Fibroblast of gingiva (primary cell): ENCODE data around the gene SRP19.
"Not testable (repeated sequence)": the region's sequence is repeated elsewhere in the genome, so short reads cannot be mapped to it uniquely, and the experiment has no call there.

ENCODE experiments used
- DNase-seq: peaks from one replicate; pipeline ENCODE4 v3.0.0-alpha.2; 2011; ENCODE audit warnings: low read depth

SRP19 gene

DNA sequence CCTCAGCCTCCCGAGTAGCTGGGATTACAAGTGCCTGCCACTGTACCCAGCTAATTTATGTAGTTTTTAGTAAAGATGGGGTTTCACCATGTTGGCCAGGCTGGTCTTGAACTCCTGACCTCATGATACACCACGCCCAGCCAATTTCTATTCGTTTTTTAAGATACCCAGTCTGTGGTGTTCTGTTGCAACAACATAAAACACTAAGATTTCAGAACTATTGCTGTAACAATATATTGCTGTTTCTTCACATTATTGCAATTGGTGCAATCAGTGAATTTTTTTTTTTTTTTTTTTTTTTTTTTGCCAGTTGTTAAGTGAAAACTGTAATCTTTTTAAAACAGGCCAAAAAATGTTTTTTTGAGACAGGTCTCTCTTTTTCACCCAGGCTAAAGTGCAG is 9.9 kb downstream of the SRP19 start:
- peak; percentile 76 for DNase-seq

DNA sequence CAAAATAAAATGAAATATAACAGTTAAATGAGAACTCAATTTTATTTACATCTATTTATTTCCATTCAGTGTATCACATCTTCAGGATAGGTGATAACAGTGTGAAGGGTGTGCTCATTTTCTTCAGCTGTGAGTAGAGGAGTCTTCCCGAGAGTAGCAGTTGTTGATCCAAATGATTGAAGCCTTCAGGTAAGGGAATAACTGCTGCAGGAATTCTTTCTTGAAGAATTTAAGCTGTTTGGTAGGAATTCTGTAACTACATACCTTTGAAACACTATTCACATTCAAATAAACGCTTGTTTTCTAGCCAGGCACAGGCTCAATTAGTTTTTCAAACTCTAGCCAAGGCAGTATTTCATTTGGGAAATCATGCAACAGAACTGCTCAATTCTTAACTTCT is 15.3 kb downstream of the SRP19 start:
- DNase-seq: no peak

DNA sequence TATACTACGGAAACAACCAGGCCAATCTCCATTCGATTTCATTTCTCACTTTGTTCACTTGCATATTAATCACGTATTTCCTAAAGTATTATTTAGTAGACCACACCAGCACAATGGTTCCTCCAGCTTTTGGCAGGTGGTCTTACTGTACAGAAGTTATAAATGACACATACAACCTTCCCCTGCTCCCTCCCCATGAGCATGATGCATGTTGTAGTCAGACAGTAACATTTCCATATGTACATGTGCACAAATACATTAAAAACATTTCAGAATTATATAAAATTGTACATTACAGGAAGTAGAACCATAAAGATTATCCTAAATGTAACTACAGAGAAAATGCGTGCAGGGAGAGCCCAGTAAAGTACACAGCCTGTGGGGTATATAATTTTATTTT is 17.0 kb downstream of the SRP19 start:
- no peak for DNase-seq

DNA sequence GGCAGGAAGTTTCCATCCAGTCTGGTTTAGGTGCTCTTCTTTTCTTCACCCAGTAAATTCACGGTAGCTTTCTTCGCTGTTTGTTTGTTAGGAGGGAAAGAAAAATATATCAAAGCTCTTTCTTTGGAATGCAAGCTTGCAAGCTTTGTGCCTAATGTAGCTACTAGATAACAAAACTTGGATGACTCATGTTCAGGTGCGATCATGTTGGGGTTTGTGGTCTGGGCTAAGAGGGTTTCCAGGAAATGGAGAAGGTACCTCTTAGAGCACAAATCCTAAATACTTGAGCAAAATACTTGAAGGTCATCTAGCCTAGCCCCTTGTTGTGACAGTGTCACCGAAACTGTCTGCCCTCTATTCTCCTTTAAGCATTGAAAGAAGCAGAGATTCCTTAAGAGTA is 17.7 kb downstream of the SRP19 start:
- no peak for DNase-seq

DNA sequence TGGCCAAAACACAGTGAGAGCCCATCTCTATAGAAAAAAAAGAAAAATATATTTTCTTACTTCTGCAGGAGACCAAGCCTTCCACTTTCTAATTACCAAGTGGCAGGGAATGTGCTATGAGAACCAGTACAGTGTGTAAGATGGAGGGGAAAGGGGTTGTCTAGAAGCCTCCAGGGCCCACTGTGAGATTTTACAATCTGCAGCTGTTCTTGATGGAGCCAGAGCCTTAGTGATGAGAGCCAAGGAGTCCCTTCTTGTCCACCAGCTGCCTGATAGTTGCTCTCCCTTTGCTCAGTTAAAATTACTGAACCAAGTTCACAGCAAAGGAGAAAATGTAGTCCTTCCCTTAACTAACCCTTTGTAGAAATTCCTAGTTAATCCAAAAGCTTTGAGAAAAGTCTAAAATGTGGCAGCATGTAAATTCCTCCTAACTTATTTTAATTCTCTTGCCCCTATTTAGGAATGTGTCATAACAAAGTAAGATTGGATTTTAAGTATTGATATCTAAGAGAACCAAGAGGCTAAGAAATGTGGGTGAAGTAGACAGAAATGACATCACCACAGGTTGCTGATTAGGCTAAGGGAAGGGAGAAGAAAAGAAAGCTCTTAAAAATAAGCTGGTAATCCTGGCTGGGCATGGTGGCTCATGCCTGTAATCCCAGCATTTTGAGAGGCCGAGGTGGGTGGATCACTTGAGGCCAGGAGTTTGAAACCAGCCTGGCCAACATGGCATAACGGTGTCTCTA is 19.3 kb downstream of the SRP19 start:
- DNase-seq: no peak

DNA sequence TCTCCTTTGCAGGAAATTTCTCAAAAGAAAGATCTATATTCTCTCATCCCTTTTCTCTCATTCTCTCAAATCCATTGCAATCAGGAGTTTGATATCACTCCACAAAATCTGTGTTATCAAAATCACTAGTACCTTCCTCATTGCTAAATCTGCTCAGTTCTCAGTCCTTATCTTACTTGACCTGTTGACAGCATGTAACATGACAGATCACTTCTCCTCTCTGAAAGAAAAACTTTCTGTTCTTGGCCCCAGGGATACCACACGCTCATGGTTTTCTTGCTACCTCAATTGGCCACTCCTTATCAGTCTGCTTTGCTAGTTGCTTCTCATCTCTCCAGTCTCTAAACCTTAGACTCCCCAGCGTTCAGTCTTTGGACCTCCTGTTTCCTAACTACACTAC is 22.1 kb downstream of the SRP19 start:
- DNase-seq: no peak

DNA sequence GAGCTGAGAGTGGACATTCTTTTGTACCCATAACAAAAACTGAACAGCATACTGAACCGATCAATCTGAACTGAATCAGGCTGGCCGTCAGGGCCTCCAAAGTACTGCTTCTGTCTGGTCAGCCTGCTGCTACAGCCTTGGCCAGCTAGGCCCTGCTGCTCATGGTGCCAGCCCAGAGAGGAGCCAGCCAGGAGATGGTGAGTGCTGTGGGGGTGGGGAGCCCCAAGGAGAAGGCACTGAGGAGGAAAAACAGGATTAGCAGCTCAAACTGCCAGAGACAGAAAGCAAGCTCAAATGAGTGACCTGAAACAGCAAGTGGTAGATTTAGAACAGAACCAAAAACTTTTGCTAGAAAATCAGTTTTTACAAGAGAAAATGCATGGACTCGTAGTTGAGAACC is 23.9 kb downstream of the SRP19 start:
- no peak for DNase-seq

DNA sequence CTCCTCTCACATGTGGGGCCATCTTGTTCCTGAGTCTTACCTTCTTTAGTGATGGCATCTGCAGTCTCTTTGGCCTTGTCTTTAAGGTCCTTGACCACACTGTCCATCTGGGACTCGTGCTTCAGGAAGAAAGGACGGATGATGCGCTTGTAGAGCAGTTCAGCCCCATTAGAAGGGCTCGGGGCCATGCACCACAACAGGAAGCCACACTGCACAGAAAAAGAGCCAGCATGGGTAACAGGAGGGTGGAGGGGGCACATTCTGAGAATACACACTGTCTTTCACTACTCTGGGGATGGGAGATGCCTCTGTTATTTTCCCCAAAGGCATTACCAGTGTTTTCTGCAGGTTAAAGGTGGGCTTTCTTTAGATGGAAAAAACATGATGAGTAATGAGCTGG is 25.9 kb downstream of the SRP19 start:
- no peak for DNase-seq

DNA sequence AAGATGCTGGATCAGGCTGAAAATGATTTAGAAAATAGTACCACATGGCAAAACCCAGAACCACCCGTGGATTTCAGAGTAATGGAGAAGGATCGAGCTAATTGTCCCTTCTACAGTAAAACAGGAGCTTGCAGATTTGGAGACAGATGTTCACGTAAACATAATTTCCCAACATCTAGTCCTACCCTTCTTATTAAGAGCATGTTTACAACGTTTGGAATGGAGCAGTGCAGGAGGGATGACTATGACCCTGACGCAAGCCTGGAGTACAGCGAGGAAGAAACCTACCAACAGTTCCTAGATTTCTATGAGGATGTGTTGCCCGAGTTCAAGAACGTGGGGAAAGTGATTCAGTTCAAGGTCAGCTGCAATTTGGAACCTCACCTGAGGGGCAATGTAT is 31.0 kb downstream of the SRP19 start:
- DNase-seq: not testable (repeated sequence)

DNA sequence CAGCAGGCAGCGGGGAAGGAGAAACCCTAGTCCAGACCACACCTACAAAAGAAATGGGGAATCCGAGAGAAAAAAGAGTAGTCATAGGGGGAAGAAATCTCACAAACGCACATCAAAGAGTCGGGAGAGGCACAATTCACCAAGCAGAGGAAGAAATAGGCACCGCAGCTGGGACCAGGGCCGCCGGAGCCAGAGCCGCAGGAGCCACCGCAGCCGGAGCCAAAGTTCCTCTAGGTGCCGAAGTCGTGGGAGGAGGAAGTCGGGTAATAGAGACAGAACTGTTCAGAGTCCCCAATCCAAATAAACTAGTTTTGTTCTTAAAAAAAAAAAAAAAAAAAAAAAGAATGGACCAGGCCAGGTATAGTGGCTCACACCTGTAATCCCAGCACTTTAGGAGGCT is 31.7 kb downstream of the SRP19 start:
- no peak for DNase-seq

DNA sequence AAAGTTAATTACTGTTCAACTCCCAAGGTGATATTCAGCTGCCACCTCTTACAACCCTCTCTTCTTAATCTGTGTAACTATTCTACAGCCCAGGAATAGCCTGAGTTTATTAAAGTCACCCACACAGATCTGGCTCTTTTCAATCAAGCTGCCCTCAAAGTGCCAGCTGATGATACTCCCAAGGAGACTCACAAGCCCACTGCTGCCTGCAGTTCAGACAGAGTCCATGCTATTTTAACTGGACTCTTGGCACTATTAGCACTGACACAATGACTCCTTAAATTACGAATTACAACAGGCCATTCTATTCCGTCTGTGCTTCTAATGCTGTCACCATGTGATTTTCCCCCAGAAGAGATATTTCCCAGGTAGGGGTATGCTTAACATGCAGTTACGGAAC is 34.6 kb downstream of the SRP19 start:
- DNase-seq: no peak

DNA sequence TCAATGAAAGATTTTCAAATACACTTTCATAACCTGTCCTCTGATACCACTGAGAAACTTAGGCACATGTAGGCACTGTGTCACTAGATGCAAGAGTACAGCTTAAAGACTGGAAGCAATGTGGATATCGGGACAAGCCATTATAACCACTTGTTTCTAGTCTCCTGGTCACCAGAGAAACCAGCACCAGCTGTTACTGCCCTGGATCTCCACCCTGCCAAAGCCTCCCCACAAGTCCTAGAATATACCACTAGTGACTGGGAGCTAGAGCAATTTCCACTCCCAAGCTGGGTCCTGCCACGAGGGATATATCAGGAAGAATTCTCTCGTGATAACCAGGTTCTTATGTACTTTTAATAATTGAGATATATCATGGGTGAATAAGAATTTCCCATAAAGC is 41.5 kb downstream of the SRP19 start:
- no peak for DNase-seq

DNA sequence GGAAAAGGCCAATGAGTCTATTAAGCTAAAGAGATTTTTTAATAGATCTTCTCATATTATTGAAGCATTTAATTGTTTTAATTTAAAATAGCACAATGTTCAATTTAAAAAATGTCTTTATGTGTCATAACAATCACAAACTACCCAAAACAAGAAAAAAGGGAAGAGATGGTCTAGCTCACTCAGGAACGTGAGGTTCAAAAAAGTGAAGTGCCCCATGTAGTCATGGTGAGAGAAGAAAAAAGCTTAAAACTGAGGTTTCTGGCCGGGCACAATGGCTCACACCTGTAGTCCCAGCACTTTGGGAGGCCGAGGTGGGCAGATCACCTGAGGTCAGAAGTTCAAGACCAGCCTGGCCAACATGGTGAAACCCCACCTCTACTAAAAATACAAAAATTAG is 43.9 kb downstream of the SRP19 start:
- DNase-seq: not testable (repeated sequence)

DNA sequence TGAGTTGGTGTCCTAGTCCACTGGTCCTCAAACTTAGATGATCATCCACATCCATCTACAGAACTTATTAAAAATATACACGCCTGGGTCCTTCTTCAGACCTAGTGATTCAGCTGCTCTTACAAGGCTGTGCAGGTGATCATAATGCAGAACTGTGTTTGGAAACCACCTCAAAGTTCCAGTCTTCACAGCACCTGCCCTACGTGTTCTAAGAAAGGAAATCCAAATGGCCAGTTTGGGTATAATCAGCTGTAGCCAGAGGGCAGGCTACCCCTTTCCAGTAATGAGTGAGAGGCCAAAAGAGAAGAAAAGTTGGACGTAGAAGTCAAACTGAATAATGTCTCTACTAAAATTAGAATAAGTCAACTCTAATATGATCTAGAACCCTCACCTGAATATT is 45.5 kb downstream of the SRP19 start:
- no peak for DNase-seq

DNA sequence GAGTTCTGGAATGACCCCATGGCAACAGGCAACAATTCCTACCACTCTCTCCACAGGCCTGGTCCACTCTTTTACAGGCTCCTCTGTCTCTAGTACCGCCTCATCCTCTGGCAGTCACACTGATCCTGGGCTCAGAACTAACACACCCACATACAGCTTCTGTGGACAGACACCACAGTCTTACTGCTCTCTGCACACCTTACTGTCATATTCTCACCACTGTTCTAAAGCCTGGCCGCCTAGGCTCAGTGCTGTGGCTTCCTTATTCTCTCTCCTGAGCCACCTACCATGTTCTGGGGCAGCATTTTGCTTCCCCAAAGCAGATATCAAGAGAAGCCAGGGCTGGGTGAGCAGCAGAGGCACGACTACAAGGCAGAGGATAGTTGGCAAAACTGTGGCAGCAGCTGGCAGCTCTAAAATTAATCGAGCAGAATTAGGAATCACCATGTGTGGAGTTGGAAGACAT is 46.1 kb downstream of the SRP19 start:
- no peak for DNase-seq

DNA sequence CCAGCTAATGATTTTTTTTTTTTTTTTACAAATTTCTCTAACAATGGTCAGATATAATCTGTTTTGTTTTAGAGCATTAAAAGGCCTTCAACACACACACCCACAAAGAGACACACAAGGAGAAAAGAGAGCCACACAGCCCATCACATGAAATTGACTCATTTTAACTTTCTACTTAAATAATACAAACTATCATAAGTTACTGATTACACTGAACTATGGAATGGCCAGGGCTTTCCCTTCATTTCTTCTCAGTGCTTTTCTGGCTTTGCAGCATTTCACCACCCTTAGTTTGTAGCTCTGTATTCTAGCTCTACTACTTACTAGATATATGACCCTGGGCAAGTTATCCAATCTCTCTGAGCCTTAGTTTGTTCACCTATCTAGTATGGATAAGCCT is 47.8 kb downstream of the SRP19 start:
- DNase-seq: no peak

DNA sequence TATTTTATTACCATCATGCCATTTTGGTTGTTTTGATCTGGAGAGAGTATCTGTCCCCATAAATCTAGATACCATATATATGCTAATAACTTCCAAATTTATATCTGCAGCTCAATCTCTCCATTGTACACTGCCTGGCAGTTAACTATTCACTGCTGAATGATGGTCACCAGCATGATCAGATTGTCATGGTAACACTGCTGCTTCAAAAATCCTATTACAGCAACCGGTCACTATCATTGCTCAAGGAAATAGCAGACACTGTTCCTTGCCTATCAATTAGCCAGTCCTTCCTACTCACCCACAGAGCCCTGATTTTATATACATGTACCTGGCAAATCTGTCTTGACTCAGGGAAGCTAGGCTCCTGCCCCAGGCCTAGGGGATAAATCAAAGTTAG is 49.4 kb downstream of the SRP19 start:
- no peak for DNase-seq

DNA sequence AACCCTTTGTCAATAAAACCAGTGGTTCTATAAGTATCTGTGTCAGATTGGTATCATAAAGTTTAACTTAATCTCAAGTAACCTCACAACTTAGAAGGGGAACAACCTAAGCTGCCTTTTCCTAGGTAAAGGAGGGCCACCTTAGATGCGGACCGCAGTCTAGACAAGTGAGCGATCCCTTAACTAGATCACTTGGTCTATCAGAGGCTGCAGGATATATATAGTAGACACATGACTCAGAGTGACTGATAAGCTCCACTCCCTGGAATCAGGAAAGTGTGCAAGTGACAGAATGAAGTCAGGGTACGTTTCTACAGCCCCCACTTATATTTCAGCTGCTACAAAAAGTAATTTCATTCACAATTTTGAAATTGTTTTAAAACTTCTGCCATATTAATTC is 53.5 kb downstream of the SRP19 start:
- no peak for DNase-seq

DNA sequence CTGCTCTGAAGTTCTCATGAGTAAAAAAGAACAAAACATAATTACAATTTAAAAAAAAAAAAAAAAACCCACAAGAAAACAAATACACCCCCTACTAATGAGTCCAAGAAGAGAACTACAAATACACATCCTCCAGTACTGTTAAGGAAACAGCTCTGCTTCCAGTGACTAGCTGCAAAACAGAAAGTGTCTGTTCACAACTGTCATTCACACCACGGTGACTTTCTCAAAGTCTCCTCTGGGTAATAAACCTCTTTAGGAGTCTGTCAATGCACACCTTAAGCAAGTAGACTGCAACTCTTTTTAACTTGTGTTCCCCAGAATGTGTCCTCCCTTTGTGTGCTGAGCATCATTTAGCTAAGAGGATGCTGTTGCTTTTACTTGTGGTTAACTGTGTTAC is 54.7 kb downstream of the SRP19 start:
- DNase-seq: no peak

DNA sequence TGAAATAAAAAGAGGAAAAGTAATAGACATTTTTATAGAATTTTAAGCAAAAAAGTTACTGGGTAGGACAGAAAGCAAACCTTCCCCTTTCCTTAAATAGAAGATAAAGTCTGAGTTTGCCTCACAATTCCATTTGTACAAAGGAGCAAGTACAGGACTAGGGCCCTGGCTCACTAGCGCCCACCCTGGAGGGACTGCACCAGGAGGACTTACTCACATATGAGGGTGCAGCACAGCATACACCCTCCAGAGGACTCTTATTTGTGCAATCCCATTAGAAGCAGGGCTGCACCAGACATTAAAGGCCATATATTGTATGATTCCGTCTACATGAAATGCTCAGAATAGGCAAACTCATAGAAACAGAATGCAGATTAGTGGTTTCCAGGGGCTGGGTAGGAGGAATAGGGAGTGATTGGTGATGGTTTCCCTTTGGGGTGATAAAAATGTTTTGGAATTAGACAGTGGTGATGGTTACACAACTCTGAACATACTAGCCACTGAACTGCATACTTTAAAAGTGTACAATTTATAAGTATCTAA is 56.4 kb downstream of the SRP19 start:
- DNase-seq: no peak

DNA sequence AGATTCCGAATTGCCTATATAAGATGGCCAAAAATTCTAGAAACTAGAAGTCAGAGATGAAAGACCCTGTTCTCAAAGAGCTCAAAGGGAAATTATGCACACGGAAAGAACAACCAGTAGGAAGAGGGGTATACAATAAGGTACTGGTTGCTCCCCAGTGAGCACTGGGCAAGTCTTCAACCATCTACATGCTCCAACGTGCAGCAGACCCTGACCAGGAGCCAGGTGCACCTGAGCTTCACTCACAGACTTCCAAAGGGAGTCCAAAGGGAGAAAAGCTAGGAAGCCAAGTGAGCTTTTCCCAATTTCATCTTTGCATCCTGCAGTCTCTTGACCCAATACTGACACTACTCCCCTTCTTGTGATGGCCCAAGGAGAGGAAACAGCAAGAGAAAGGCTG is 57.0 kb downstream of the SRP19 start:
- no peak for DNase-seq

DNA sequence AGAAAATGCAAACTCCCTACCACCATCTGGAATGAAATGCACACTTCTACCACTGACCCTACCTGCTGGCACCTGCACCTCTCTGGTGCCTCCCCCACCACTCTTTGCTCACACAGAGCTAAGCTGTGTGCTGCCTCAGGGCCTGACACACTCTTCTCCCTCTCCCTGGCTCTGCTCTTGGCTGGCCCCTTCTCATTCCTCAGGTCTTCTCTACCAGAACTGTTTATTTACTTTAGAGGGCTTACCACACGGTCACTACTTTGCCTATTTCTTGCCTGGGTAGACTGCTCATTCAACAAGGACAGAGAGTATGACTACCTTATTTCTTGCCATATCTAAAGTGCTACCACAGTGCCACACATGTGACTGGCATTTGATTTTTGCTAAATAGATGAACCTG is 57.6 kb downstream of the SRP19 start:
- DNase-seq: peak; percentile 41
